Epithelial cell of proximal tubule (primary cell): ENCODE results near the gene ZNF407. TPM values are rescaled to one million over a fixed set of nuclear protein-coding genes. Genes with fewer than 3 reads are reported as not detected.
"Not testable (repeated sequence)": the region's sequence is repeated elsewhere in the genome, so short reads cannot be mapped to it uniquely, and the experiment has no call there.

Experiments
- DNase-seq: peaks from one replicate; pipeline ENCODE4 v3.0.0-alpha.2; 2011; ENCODE audit warnings: low read depth
- H3K4me3 ChIP-seq: 2 replicates; pipeline ENCODE4 v1.5.1; 2011; ENCODE audit warnings: low read depth, mild to moderate bottlenecking, low read length
- CTCF ChIP-seq: conservative IDR thresholded peaks from 2 replicates; pipeline ENCODE4 v1.5.1; 2012; ENCODE audit warnings: low read depth, mild to moderate bottlenecking, low read length
- total RNA-seq: library from RNA; depleted of rRNA; stranded (reverse); fragments of >200 nt; gene quantifications from 2 replicates; pipeline ENCODE4 v1.2.3, GENCODE V29; 2015

Gene ZNF407
- total RNA-seq, 1 donor from 2014 or later: 3.0 TPM

GRCh38 chr18:75081486-75081885, 483.8 kb downstream of the ZNF407 start:
- TF ChIP-seq CTCF: no peak
- DNase-seq: no peak
- no peak overlapping the region for H3K4me3 ChIP-seq

- DNase-seq: no peak
- H3K4me3 ChIP-seq: no peak overlapping the region
- TF ChIP-seq CTCF: no peak
Observed at GRCh38 chr18:75083131-75083530, 485.5 kb downstream of the ZNF407 start.

- no peak for DNase-seq
- H3K4me3 ChIP-seq: no peak overlapping the region
- TF ChIP-seq CTCF: no peak
Observed at GRCh38 chr18:75083761-75084160, 486.1 kb downstream of the ZNF407 start.

GRCh38 chr18:75085676-75086075, 488.0 kb downstream of the ZNF407 start:
- not testable (repeated sequence) for H3K4me3 ChIP-seq, DNase-seq

- H3K4me3 ChIP-seq: no peak overlapping the region
Observed at GRCh38 chr18:75086494-75087034, 488.9 kb downstream of the ZNF407 start.

GRCh38 chr18:75087119-75088020, 489.7 kb downstream of the ZNF407 start:
- no peak for DNase-seq
- TF ChIP-seq CTCF: no peak
- no peak overlapping the region for H3K4me3 ChIP-seq

More at GRCh38 chr18:75086494-75087034, 488.9 kb downstream of the ZNF407 start:
- DNase-seq: no peak
- no peak for TF ChIP-seq CTCF

- H3K4me3 ChIP-seq: no peak overlapping the region
- DNase-seq: no peak
- no peak for TF ChIP-seq CTCF
Observed at GRCh38 chr18:75088021-75088506, 490.4 kb downstream of the ZNF407 start.
